GM19351 (cell line): ENCODE results near the gene JOSD2.

Source experiments
- ATAC-seq: cut with Tn5 transposase; IDR thresholded peaks from one replicate; pipeline ENCODE4 v1.9.1; 2021; ENCODE audit warnings: mild to moderate bottlenecking, moderate library complexity; ENCODE audit not compliant: unreplicated experiment

The JOSD2 gene

DNA sequence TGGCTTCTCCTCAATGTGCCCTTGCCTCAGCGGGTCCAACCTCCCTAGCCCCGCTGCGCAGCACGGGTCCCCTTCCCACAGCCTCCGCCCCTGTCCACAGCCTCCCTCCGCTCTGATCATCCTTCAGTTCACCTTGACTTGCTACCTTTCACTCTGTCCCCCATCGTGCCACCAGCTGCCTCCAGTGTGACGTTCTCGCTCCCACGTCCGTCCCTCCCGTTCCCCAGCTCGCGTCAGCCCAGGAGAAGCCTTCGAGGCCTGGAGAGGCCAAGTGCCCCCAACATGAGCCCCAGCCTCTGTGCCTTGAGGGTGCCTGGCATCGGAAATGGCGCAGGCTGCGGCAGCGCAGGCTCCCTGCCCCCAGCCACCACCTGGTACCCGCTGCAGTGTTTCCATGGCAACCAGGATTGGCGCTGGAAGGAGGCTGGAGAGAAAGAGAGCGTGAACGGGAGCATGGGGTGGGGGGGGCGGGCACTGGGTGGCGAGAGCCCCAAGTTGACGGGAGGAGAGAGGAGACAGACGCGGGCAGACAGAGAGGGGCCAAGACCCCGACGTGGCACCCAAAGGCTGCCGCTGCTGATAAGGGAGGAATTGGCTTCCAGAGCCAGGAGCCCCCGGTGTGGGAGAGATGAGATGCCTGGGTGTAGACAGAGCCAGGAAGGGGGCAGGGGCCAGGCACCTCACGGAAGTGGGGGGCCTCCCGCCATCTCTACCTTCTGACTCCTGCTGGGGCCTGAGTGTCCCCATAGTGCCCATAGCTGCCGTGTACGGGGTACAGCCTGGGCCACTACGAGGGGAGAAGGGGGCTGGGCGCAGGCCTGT is 3.6 kb upstream of the JOSD2 start:
- no peak for ATAC-seq

DNA sequence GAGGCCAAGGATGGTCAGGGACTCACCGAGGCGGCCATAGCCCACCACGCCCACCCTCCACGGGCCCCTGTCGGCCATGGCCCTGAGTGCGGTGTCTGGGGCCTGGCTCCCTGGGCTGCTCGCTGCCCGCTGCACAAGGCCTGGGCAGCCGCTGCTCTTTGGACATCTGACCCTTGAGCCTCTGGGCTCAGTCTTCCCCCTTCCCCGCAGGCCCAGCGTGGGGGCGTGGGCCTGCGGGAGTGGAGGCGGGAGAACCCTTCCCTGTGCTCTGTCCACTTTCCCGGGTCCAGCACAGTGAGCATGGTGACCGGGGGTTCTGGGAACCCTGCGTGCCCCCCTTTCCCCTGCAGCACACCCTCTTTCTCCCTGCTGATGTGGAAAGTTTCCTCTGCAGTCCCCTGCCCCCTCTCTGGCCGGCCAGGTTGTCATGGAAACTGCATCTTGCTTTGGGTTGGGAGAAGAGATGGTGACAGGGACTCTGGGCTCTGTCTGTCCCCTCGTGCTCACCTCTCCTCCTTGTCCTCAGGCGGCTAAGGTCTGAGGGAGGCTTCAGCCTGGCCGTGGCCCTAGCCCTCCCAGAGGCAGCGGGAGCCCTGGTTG is 2.9 kb upstream of the JOSD2 start, which contains the start of gene ASPDH:
Gene ASPDH, minus strand, starts transcription at position 168 of the 600 bp plus-strand sequence. Its CDS starts 90 bp downstream, at position 78.
- no peak for ATAC-seq

DNA sequence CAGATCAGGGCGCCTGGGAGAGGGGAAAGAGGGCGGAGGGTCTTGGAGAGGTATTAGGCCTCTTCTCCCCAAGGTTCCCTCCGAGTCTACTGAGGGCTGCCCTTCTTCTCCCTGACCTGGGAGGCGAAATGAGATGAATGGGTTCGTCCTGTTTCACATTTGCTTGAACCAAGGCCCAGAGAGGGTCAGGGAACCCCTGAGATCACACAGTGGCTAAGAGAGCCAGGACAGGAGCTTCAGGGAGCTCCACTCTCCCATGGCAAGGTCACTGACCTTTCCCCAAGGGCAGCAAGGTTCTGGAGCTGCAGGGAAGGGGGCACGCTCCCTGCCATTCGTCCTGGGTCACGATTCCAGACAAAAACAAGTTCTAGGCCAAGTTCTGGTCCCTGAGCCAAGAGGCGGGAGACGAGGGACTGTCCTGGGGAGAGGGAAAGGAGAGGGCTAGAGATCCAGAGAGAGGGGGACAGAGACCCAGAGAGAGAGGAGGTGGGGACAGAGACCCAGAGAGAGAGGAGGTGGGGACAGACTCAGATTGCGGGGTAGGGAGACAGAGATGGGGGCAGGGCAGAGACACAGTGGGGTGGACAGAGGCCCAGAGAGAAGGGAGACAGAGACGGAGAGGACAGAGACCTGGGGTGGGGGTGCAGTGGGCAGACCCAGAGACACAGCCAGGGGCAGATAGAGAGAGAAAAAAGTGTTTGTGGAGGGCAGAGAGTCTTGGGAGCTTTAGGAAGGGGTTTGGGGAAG is 2.2 kb upstream of the JOSD2 start:
- no peak for ATAC-seq

DNA sequence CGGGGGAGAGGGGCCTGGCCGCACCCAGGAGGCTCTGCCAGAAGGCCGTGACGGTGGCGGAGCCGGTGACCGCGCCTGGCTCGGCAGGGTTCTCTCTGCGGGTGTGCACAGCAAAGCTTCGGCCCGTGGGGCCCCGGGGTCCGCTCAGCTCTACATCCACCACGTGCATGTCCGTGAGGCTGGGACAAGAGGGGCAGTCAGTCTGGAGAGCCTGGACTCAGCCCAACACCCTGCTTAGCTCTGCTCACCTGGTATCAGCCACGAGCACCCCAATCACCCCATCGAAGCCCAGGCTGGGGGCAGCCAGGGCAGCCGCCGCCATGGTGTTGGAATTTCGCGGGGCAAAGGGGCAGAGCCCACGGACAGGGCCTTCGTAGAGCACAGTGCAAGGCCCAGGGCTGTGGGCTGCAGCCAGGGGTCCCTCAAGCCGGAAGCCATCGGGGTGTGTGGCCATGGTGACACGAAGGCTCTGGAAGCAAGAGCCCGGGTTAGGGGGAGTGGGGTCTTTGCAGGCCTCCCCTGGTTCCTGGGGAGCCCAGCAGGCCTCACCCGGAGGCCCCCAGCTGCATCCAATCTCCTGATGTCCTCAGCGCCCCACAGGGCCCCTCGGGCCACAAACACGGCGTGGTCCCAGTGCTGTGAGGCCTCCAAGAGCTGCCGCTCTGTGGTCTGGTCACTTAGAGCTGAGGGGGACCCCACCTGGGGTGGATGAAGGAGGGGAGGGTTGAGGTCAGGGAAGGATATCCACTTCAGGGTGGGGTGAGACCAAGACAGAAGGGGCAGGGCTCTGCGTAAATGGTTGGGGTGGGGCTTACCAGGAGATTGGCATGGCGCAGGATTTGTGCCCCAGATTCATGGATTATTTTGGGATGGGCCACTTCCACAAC is 1.4 kb upstream of the JOSD2 start:
- no peak for ATAC-seq

DNA sequence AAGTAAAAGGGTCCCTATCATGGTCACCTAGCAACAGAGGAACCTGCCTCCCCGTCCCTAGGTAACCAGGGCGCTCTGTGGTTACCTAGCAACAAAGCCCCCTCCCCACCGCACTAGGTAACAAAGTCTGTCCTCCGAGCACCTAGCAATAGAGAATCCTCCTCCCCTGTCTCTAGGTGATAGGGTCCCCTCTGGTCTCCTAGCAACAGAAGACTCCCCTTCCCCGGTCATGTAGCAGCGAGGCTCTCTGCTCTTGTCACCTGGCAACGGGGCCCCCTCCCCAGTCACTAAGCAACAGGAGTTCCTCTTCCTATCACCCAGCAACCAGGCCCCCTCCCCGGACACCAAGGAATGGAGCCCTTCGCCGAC is 307 bp downstream of the JOSD2 start:
- no peak for ATAC-seq

DNA sequence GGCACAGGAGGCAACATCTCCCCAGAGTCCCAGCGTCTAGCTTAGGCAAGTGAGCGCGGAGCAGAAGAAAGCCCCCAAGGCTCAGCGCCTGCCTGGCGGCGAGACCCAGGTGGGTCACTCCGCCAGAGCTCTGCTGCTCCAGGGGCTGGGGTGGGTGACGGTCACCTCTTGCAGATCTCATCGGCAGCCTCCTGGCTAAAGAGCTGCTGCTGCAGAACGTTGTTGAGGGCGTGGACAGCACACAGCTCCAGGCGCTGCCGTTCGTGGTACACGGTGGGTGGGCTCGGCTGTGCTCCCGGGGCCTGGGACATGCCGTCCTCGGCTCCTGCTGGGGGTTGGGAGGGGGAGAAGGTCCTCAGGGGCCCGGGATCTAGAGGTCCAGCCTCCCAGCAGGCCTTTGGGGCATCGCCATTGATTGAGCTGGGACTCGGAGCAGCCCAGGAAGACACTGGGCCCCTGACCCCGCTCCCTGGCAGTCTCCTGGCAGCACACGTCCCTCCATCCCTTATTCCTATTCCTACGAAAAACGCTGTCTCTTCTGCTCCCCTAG is 795 bp downstream of the JOSD2 start:
- ATAC-seq = no peak

DNA sequence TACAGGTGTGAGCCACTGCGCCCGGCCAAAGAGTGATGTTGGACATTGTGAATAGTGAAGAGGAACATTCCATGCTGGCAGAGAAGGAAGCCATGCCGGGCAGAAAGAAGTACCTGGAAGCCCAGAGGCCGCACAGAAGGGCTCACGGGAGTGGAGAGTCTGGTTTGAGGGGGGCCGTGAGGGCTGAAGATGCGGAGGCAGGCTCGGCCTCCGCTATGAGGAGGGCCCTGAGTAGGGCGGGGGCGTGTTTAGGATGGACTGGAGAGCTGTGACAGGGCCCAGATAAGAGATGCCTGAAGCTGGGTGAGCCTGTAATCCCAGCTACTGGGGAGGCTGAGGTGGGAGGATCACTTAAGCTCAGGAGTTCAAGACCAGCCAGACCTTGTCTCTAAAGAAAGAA is 1.6 kb downstream of the JOSD2 start:
- no peak for ATAC-seq

DNA sequence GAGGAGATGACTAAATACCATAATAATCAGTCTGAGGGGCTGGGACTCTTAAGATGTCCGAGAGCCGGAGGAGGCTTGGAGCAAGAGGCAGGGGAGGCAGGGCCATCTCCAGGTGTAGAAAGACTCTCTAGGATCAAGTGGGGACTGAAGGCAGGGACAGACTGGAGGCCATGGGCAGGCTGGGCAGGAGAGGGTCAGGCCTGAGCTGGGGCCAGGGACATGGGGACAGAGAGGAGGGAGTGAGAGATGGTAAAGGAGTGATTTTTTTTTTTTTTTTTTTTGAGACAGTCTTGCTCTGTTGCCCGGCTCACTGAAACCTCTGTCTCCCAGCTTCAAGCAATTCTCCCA is 2.2 kb downstream of the JOSD2 start:
- ATAC-seq = no peak

DNA sequence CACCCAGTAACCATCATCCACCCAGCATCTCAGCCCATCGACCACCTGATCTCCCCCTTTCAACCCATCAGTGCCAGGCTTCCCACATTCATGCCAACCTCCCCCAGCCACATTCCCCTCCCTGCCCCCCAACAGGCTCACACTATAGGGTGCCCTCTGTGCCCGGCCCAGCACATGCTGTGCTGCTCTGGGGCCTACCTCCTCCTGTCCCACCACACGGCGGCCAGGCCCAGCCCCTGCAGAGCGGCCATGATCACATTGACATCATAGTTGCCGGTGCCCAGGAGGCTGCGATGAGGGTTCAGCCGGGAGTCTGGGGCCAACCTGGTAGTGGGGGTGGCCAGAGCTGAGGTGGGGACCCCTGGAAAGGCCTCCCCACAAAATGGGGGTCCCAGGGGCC is 3.6 kb downstream of the JOSD2 start:
- ATAC-seq = no peak

DNA sequence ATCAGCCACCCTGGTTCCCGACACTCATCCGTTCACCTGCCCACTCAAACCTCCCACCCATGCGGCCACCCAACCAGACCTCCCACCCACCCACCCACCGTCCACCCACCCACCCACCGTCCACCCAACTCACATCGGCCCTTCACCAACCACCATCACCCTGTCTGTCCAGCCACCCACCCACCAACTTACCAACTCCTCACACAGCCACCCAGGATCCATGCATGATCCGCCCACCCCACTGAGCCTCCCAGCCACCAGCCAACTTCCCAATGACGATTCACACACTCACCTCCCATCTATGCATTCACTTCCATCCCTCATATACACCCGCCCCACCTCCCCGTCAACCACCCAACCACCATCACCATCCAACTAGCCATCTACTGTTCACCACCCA is 4.3 kb downstream of the JOSD2 start:
- no peak for ATAC-seq

DNA sequence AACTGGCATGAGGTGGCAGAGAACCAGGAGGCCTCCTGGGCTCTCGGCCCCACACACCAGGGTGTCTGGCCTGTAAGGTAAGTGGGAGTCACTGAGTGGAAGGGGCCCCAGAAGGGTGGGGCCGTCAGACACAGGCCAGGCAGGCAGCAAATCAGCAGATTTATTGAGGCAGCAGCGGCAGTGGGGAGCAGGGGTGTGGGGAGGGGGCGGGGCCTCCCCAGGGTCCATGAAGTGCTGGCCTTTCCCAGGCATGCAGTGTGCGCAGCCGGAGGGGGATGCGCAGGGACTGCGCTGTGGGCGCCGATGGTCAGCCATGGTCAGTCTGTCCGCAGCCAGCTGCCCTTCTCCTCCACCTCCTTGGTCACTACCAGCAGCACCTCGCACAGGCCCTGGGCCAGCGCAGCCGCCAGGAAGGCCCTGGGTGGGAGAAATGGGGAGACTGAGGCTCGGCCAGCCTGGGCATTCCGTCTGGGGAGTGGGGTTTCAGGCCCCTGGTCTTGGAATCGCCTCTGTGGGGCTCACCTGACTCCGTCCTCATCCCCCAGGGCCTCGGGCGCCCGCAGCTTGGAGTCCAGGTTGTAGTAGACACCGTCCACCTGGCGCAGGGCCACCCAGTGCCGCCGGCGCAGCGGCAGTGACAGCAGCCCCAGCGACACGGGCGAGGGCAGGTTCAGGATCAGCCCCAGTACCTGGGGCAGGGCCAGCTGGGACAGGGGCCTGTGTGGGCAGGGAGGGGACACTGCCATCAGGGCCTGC is 5.0 kb downstream of the JOSD2 start:
- ATAC-seq = no peak

DNA sequence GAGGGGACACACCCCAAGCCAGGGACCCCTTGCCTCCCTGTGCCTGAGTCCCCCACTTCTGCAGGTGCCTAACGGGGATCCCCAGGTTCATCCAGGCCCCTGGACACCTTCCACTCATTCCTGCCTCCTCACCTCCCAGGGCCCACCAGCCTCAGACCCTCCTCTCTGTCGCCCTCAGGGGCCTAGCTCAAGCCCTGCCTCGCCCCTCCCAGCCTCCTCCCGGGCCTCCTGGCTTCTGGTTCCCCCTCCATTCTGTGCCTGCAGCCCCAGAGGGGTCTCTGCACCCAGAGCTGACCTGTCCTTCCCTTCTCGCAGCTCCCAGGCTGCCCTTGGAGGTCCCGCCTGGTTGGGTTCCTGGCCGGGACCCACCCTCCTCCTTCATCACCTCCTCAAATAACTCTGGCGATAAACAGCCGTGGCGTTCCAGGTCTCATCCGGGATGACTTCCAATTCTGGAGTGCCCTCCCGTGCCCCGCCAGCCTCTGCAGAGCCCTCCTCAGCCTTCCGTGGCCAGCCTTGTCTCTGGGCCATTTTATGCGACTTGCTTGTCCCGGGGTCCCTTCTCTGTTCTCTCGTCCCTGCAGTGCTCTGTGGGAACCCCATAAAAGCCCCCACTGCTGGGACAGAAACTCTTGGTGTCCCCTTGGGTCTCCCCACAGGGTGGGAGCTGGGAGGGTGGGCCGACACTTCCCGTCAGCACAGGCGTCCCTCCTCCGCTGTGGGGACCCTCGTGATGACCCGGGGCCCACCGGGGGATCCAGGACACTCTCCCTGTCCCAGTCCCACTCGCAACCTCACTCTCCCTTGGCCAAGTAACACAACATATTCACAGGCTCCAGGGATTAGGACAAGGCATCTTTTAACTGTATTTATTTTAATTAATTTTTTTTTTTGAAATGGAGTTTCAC is 9.2 kb downstream of the JOSD2 start:
- ATAC-seq = no peak

DNA sequence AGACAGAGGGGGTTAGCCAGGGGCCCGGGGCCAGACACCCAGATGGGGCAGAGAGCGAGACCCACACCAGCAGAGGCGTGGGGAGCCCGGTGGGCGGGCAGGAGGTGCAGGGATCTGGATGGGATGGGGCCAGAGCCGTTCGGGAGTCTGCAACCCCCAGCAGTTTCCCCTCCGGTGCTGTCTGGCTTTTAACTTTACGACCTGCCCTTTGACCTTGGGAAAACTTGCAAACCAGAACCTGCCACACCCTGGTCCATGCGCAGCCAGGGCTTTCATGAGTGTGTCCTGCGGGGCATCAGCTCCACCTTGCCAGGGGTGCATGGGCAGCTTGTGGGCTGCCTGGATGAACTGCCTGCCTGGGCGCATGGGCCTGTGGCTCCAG is 9.8 kb downstream of the JOSD2 start:
- no peak for ATAC-seq

DNA sequence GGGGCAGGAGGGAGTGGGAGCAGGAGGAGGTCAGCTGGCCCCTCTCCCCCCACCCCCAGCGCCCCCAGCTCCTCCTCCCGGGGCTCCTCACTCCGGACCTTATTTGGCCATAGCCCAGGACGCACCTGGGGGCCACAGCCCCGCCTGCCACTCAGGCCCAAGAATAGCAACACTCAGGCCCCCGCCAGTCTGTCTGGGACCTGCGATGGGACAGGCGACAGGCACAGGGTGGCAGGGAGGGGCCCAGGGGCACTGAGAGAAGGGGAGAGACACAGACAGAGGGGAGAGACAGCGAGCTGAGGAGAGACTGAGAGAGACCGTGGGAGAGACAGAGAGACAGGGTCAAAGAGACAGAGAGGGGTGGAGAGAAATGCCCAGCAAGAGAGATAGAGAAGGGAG is 10.2 kb downstream of the JOSD2 start:
- ATAC-seq = no peak

DNA sequence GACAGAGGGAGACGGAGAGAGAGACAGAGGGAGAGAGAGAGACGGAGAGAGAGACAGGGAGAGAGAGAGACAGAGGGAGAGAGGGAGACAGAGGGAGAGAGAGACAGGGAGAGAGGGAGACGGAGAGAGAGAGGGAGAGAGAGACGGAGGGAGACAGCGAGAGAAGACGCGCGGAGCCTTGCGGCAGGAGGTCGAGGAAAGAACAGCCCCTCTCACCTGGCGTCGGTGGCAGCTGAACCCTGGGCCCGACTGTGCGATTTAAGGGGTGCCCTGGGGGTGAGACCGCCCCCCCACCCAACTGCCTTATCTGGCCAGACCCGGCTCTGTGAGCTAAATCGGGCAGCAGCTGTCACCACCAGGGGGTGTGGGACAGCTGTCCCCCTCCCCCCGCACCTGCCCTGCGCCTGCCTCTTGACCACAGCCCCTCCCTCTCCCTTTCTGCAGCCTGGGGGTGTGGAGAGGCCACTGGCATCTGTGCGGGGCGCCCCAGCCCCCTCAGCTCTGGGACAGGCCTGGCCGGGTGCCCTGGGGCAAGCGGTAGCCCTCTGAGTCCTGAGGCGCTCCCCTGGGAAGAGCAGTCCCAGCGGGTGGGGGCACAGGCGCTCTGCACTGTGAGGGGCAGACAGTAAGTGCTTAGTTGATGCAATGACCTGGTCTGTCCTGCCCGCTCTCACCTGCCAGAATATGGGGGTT is 10.8 kb downstream of the JOSD2 start:
- no peak for ATAC-seq

DNA sequence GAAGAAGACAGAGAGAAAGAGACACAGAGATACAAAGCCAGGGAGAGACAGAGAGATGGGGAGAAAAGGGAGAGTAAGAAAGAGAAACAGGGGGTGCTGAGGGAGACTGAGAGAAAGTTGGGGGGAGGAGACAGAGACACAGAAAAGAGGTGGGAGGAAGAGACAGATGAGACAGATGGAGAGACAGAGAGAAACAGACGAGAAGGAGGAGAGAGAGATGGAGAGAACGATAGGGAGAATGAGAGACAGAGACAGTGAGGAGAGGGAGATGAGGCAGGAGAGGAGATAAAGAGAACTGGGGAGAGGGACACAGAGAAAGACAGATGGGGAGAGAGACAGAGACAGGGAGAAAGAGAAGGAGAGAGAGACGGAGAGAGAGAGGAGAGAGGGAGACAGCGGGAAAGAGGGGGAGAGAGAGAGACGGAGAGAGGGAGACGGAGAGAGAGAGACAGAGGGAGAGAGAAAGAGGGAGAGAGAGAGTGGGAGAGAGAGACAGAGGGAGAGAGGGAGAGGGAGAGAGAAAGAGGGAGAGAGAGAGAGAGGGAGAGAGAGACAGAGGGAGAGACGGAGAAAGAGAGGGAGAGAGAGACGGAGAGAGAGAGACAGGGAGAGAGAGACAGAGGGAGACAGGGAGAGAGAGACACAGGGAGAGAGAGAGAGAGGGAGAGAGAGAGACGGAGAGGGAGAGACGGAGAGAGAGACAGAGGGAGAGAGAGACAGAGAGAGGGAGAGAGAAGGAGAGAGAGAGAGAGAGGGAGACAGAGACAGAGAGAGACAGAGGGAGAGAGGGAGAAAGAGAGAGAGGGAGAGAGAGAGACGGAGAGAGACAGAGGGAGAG is 12.6 kb downstream of the JOSD2 start:
- ATAC-seq = no peak

DNA sequence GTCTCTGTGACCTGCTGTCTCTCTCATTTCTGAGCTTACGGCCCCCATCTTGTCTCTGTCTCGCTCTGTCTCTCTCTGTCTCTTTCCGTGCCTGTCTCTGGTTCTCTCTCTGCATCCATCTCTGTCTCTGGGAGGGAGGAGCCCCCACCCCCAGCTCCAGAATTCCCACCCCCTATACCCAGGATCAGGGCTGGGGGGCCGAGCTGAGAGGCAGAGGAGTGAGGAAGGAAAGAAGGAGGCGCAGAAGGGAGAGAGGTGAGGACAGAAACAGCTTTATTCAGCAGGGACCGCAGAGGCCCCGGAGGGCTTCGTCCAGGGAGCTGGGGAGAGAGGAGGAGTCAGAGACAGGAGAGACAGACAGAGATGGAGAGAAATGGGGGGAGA is 14.0 kb downstream of the JOSD2 start:
- ATAC-seq = no peak
